ENCODE results near the gene MZT2B. TPM values are rescaled to one million over a fixed set of nuclear protein-coding genes. Genes with fewer than 3 reads are reported as not detected.
"Not testable (repeated sequence)": the region's sequence is repeated elsewhere in the genome, so short reads cannot be mapped to it uniquely, and the experiment has no call there.

Gene MZT2B
- total RNA-seq, 1 donor from 2014 or later, result 554 TPM

DNA sequence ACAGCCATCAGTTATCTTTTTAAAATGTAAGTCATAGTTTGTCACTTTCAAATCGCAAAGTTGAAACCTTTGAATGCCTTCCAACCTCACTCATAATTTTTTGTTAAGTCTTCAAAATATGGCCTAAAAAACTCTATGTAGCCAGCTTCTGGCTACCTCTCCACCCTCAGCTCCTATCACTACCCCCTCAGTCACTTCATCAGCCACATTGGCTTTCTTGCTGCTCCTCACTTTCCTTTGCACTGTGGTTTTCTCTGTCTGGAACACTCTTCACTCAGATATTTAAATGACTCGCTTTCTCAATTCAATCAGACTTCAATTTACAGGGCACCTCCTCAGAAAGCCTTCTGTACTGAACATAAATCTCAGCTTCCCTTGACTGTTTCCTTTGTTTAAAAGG is 51.0 kb downstream of the MZT2B start:
- ATAC-seq (ENCODE audit: poor library complexity); intact Hi-C loops (cut with DNase I); DNase-seq: not testable (repeated sequence)

DNA sequence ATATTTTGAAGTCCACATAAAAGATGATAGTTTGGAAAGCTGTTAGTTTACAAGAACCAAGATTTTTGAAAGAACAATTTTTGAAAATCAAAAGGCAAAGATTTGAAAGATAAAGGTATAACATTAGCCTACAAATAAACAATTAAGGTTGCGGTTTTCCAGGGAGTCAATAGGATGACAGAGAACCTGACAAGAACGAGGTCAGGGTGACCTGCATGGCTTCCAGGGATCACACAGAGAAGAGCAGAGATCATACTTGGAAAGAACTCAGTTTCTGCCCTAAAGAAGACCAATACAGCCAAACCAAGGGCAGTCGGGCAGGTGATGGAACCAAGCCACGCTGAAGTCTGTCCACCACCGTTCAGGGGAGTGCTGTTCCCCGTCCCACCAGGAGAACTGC is 57.5 kb downstream of the MZT2B start:
- DNase-seq; ATAC-seq (ENCODE audit: poor library complexity); intact Hi-C loops (cut with DNase I): not testable (repeated sequence)

Other genes with a start within 250 kb of the MZT2B start
- 0.22 TPM for gene RAB6C, start 202.6 kb upstream of the MZT2B start, total RNA-seq
- gene POTEF, start 53.0 kb upstream of the MZT2B start, total RNA-seq, result not detected
- gene CCDC74B, start 37.1 kb upstream of the MZT2B start, total RNA-seq, result 0.38 TPM
- gene SMPD4, start 660 bp upstream of the MZT2B start, total RNA-seq, result 28.2 TPM
- gene TUBA3E, start 16.2 kb downstream of the MZT2B start, total RNA-seq, result 69.5 TPM
- 60.2 TPM for gene IMP4, start 160.6 kb downstream of the MZT2B start, total RNA-seq
- gene PTPN18, start 173.8 kb downstream of the MZT2B start, total RNA-seq, result 15.7 TPM